HCT116 (cell line): ENCODE data around the gene BICD1. TPM values are rescaled to one million over a fixed set of nuclear protein-coding genes. Genes with fewer than 3 reads are reported as not detected.

ENCODE experiments used
- ATAC-seq: fragments of 200-7000 bp; cut with Tn5 transposase; 2 replicates; pipeline ENCODE4 v1.9.1; 2020; ENCODE audit warnings: mild to moderate bottlenecking, moderate library complexity
- BruUV-seq: library from RNA; stranded (reverse); fragments of 400-500 nt; replicated peaks from 2 replicates; lab custom pipeline; 2021; lab: Mats Ljungman, UMichigan
- CTCF ChIA-PET: fragments of 300-600 bp; sonication (Branson Sonifier 250); formaldehyde crosslinking; loops from one replicate; lab custom pipeline; 2021; ENCODE audit warnings: antibody characterized with exemption; lab: Charles Lee
- POLR2A ChIA-PET: fragments of 300-600, 350-600 bp; sonication (Branson Sonifier 250); formaldehyde crosslinking; loops from one replicate; lab custom pipeline; 2021; ENCODE audit warnings: antibody characterized with exemption; lab: Charles Lee
- RAD21 ChIA-PET, 2 experiments: fragments of 300-600 bp; sonication (Branson Sonifier 250); formaldehyde crosslinking; loops; one replicate each; lab custom pipeline; 2023; ENCODE audit warnings: low total read pairs in 2 of 2; ENCODE audit not compliant: uncharacterized antibody in 2 of 2, unreplicated experiment in 2 of 2, low non-redundant PET in 1 of 2; lab: Charles Lee
- DNase-seq: peaks from one replicate; pipeline ENCODE4 v3.0.0-alpha.2; 2010; ENCODE audit warnings: low read depth, low spot score
- H2AFZ ChIP-seq: fragments of 200-600 bp; shearing (Covaris generic), sonication (generic); 2 replicates; pipeline ENCODE4 v1.6.1; 2017; ENCODE audit warnings: low read depth, mixed run types, mixed read lengths, antibody characterized with exemption, low read length; ENCODE audit not compliant: poor library complexity, severe bottlenecking
- H3K27ac ChIP-seq: 2 replicates; pipeline ENCODE4 v1.5.1; 2012; ENCODE audit warnings: low read depth, low read length
- H3K27me3 ChIP-seq: fragments of 200-600 bp; sonication (generic); 2 replicates; pipeline ENCODE4 v1.6.1; 2016; ENCODE audit warnings: mixed run types, low read length, mixed read lengths; ENCODE audit not compliant: insufficient read depth
- H3K36me3 ChIP-seq, 2 experiments: fragments of 200-500 bp in 1 of 2; fragments of 200-600 bp in 1 of 2; sonication (Bioruptor generic) in 1 of 2; sonication (generic) in 1 of 2; 2 replicates each; pipeline versions ENCODE4 v1.5.1 to v1.6.1; 2014 to 2016; ENCODE audit warnings: low read length in 2 of 2, inconsistent platforms in 1 of 2, mixed read lengths in 1 of 2, mixed run types in 1 of 2; ENCODE audit not compliant: insufficient read depth in 2 of 2, control insufficient read depth in 1 of 2
- H3K4me1 ChIP-seq, 2 experiments: fragments of 200-600 bp in 1 of 2; sonication (generic) in 1 of 2; 2 replicates each; pipeline versions ENCODE4 v1.5.1 to v1.6.1; 2012 to 2017; ENCODE audit warnings: low read length in 2 of 2, inconsistent platforms in 1 of 2, mild to moderate bottlenecking in 1 of 2, mixed read lengths in 1 of 2, mixed run types in 1 of 2, moderate library complexity in 1 of 2; ENCODE audit not compliant: insufficient read depth in 2 of 2, control insufficient read depth in 1 of 2
- H3K4me2 ChIP-seq: fragments of 200-600 bp; sonication (generic); 2 replicates; pipeline ENCODE4 v1.6.1; 2017; ENCODE audit warnings: mixed run types, low read length, mixed read lengths
- H3K4me3 ChIP-seq, 2 experiments: fragments of 200-600 bp in 1 of 2; sonication (generic) in 1 of 2; replicated peaks in 1 of 2; 2 replicates each; pipeline ENCODE4 v1.5.1; 2011 to 2016; ENCODE audit warnings: low read length in 2 of 2, control low read depth in 1 of 2, low read depth in 1 of 2, mild to moderate bottlenecking in 1 of 2, mixed read lengths in 1 of 2, mixed run types in 1 of 2
- H3K79me2 ChIP-seq: fragments of 200-600 bp; sonication (generic); 2 replicates; pipeline ENCODE4 v1.6.1; 2017; ENCODE audit warnings: mild to moderate bottlenecking, mixed run types, low read length, moderate library complexity, mixed read lengths; ENCODE audit not compliant: insufficient read depth
- H3K9ac ChIP-seq: fragments of 200-600 bp; sonication (generic); 2 replicates; pipeline ENCODE4 v1.6.1; 2016; ENCODE audit warnings: low read length, mixed read lengths
- H3K9me2 ChIP-seq: fragments of 200-600 bp; sonication (generic), shearing (Covaris generic); 2 replicates; pipeline ENCODE4 v1.6.1; 2017; ENCODE audit warnings: mixed run types, mild to moderate bottlenecking, moderate library complexity; ENCODE audit not compliant: insufficient read depth
- H3K9me3 ChIP-seq, 2 experiments: fragments of 200-500 bp in 1 of 2; fragments of 200-600 bp in 1 of 2; sonication (Bioruptor generic) in 1 of 2; sonication (generic) in 1 of 2; 2 replicates each; pipeline ENCODE4 v1.6.1; 2014 to 2017; ENCODE audit warnings: low read length in 2 of 2, mixed read lengths in 2 of 2, inconsistent platforms in 1 of 2, low read depth in 1 of 2, mild to moderate bottlenecking in 1 of 2, mixed run types in 1 of 2, moderate library complexity in 1 of 2; ENCODE audit not compliant: control insufficient read depth in 1 of 2, insufficient read depth in 1 of 2
- H4K20me1 ChIP-seq: fragments of 200-600 bp; sonication (generic), shearing (Covaris generic); 2 replicates; pipeline ENCODE4 v1.6.1; 2017; ENCODE audit warnings: mixed run types, mild to moderate bottlenecking, moderate library complexity; ENCODE audit not compliant: insufficient read depth
- CBX3 ChIP-seq: IDR thresholded peaks from 2 replicates; pipeline ENCODE4 v1.6.1; 2012; ENCODE audit warnings: low read depth
- CEBPB ChIP-seq: IDR thresholded peaks from 2 replicates; pipeline ENCODE4 v1.6.1; 2012; ENCODE audit warnings: low read depth
- EZH2 ChIP-seq: fragments of 200-600 bp; sonication (generic); IDR thresholded peaks from 2 replicates; pipeline ENCODE4 v1.6.1; 2017; ENCODE audit warnings: antibody characterized with exemption, mixed run types
- EZH2phosphoT487 ChIP-seq: fragments of 200-600 bp; IDR thresholded peaks from 2 replicates; pipeline ENCODE4 v1.6.1; 2018; ENCODE audit warnings: antibody characterized with exemption, borderline replicate concordance
- FOSL1 ChIP-seq: IDR thresholded peaks from 2 replicates; pipeline ENCODE4 v1.6.1; 2012; ENCODE audit warnings: low read depth
- JUND ChIP-seq: IDR thresholded peaks from 2 replicates; pipeline ENCODE4 v1.6.1; 2012
- SIN3A ChIP-seq: IDR thresholded peaks from 2 replicates; pipeline ENCODE4 v1.6.1; 2012; ENCODE audit warnings: low read depth
- SP1 ChIP-seq: IDR thresholded peaks from 2 replicates; pipeline ENCODE4 v1.6.1; 2012; ENCODE audit warnings: low read depth
- YY1 ChIP-seq: IDR thresholded peaks from 2 replicates; pipeline ENCODE4 v1.6.1; 2011; ENCODE audit warnings: low read length, low read depth, moderate library complexity, mild to moderate bottlenecking; ENCODE audit not compliant: insufficient replicate concordance; ENCODE audit errors: extremely low read depth
- intact Hi-C: fragments of 100-400 bp; cut with micrococcal nuclease; formaldehyde crosslinking; loops from 2 replicates; pipeline ENCODE4 v1.10.0; 2022
- total RNA-seq: library from RNA; stranded (reverse); gene quantifications from one replicate; pipeline ENCODE4 v1.2.1, GENCODE V29; 2021; ENCODE audit not compliant: unreplicated experiment
- TF ChIP-seq, protein P1 (sequence below), 3 experiments: fragments of 200-600 bp in 1 of 3; sonication (generic) in 1 of 3; IDR thresholded peaks in 2 of 3; conservative IDR thresholded peaks in 1 of 3; 2 replicates each; pipeline ENCODE4 v1.5.1; 2012 to 2017; ENCODE audit warnings: low read depth in 2 of 3, low read length in 2 of 3, antibody characterized with exemption in 1 of 3, borderline replicate concordance in 1 of 3, control low read depth in 1 of 3, mild to moderate bottlenecking in 1 of 3, mixed read lengths in 1 of 3, mixed run types in 1 of 3, moderate library complexity in 1 of 3; ENCODE audit not compliant: insufficient read depth in 1 of 3
- TF ChIP-seq, protein P2 (sequence below): IDR thresholded peaks from 2 replicates; pipeline ENCODE4 v1.6.1; 2011; ENCODE audit warnings: mild to moderate bottlenecking, low read length, moderate library complexity; ENCODE audit not compliant: insufficient replicate concordance; ENCODE audit errors: extremely low read depth
- TF ChIP-seq, protein P3 (sequence below): IDR thresholded peaks from 2 replicates; pipeline ENCODE4 v1.6.1; 2012; ENCODE audit warnings: low read depth

The BICD1 gene
- total RNA-seq, 1 experiment from 2014 or later: 32.5 TPM

DNA sequence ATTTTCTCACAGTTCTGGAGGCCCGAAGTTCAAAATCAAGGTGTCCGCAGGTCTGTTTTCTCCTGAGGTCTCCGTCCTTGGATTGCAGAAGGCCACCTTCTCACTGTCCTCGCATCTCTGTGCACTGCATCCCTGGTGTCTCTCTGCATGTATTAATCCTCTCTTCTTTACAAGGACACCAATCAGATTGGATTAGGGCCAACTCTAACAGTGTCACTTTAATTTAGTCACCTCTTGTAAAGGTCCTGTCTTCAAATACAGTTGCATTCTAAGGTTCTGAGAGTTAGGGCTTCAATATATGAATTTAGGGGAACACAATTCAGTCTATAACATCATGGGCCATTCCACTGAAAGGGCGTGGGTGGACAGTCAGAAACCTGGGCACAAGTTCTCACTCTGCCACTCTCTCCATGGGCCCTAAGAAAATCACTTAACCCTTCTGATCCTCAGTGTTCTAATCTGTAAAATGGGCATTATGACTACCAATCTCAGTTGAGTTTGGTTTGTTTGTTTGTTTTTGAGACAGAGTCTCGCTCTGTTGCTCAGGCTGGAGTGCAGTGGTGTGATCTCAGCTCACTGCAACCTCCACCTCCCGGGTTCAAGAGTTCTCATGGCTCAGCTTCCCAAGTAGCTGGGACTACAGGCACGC lies 251.1 kb downstream of the BICD1 start:
- Histone ChIP-seq H3K9me3 (no peaks in the 10 kb centered on the region), H3K27me3 (no peaks in the 10 kb centered on the region), H4K20me1 (no peaks in the 10 kb centered on the region), H3K9me2 (no peaks in the 10 kb centered on the region), H3K4me1 (no peaks in the 10 kb centered on the region), H3K4me3 (no peak overlapping the region), H3K79me2 (no peaks in the 10 kb centered on the region), H3K4me2 (no peak overlapping the region), H3K27ac (no peak overlapping the region), H2AFZ (no peak overlapping the region), H3K36me3 (no peaks in the 10 kb centered on the region), H3K9ac (no peak overlapping the region)
- POLR2A ChIA-PET: no interaction called here
- ATAC-seq (no peak), DNase-seq (no peak)
- no TSS peak for BruUV-seq
- intact Hi-C loops: no loop called here
- CTCF ChIA-PET: no interaction called here
- RAD21 ChIA-PET: no interaction called here
- TF ChIP-seq, protein P1, sequence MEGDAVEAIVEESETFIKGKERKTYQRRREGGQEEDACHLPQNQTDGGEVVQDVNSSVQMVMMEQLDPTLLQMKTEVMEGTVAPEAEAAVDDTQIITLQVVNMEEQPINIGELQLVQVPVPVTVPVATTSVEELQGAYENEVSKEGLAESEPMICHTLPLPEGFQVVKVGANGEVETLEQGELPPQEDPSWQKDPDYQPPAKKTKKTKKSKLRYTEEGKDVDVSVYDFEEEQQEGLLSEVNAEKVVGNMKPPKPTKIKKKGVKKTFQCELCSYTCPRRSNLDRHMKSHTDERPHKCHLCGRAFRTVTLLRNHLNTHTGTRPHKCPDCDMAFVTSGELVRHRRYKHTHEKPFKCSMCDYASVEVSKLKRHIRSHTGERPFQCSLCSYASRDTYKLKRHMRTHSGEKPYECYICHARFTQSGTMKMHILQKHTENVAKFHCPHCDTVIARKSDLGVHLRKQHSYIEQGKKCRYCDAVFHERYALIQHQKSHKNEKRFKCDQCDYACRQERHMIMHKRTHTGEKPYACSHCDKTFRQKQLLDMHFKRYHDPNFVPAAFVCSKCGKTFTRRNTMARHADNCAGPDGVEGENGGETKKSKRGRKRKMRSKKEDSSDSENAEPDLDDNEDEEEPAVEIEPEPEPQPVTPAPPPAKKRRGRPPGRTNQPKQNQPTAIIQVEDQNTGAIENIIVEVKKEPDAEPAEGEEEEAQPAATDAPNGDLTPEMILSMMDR (IDR thresholded peaks at IDR 0.05 in 2 of 3, conservative IDR thresholded peaks at IDR 0.05 in 1 of 3; ENCODE audit: borderline replicate concordance in 1 of 3, insufficient read depth in 1 of 3, low read depth in 2 of 3, low read length in 2 of 3): no peak
- TF ChIP-seq JUND (no peak), FOSL1 (no peak), CBX3 (no peak), SIN3A (no peak), SP1 (no peak), YY1 (no peak), EZH2phosphoT487 (no peak), EZH2 (no peak), CEBPB (no peak)
- TF ChIP-seq, protein P2, sequence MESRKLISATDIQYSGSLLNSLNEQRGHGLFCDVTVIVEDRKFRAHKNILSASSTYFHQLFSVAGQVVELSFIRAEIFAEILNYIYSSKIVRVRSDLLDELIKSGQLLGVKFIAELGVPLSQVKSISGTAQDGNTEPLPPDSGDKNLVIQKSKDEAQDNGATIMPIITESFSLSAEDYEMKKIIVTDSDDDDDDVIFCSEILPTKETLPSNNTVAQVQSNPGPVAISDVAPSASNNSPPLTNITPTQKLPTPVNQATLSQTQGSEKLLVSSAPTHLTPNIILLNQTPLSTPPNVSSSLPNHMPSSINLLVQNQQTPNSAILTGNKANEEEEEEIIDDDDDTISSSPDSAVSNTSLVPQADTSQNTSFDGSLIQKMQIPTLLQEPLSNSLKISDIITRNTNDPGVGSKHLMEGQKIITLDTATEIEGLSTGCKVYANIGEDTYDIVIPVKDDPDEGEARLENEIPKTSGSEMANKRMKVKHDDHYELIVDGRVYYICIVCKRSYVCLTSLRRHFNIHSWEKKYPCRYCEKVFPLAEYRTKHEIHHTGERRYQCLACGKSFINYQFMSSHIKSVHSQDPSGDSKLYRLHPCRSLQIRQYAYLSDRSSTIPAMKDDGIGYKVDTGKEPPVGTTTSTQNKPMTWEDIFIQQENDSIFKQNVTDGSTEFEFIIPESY: no peak
- TF ChIP-seq, protein P3, sequence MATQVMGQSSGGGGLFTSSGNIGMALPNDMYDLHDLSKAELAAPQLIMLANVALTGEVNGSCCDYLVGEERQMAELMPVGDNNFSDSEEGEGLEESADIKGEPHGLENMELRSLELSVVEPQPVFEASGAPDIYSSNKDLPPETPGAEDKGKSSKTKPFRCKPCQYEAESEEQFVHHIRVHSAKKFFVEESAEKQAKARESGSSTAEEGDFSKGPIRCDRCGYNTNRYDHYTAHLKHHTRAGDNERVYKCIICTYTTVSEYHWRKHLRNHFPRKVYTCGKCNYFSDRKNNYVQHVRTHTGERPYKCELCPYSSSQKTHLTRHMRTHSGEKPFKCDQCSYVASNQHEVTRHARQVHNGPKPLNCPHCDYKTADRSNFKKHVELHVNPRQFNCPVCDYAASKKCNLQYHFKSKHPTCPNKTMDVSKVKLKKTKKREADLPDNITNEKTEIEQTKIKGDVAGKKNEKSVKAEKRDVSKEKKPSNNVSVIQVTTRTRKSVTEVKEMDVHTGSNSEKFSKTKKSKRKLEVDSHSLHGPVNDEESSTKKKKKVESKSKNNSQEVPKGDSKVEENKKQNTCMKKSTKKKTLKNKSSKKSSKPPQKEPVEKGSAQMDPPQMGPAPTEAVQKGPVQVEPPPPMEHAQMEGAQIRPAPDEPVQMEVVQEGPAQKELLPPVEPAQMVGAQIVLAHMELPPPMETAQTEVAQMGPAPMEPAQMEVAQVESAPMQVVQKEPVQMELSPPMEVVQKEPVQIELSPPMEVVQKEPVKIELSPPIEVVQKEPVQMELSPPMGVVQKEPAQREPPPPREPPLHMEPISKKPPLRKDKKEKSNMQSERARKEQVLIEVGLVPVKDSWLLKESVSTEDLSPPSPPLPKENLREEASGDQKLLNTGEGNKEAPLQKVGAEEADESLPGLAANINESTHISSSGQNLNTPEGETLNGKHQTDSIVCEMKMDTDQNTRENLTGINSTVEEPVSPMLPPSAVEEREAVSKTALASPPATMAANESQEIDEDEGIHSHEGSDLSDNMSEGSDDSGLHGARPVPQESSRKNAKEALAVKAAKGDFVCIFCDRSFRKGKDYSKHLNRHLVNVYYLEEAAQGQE: no peak
